H9 (cell line): ENCODE results near the gene COP1. TPM values are rescaled to one million over a fixed set of nuclear protein-coding genes. Genes with fewer than 3 reads are reported as not detected.

ENCODE experiments used
- DNase-seq: peaks from one replicate; pipeline ENCODE4 v3.0.0-alpha.2; 2017
- H2AFZ ChIP-seq: one replicate; pipeline ENCODE4 v1.6.1; 2013; ENCODE audit warnings: mild to moderate bottlenecking, low read length, control low read depth, moderate library complexity
- H2AK5ac ChIP-seq: 2 replicates; pipeline ENCODE4 v1.6.1; 2013; ENCODE audit warnings: low read length, control low read depth, mixed read lengths; ENCODE audit not compliant: insufficient read length
- H2BK120ac ChIP-seq: one replicate; pipeline ENCODE4 v1.6.1; 2013; ENCODE audit warnings: low read depth, mild to moderate bottlenecking, low read length, control low read depth, inconsistent platforms; ENCODE audit not compliant: poor library complexity, severe bottlenecking
- H2BK12ac ChIP-seq: 2 replicates; pipeline ENCODE4 v1.6.1; 2013; ENCODE audit warnings: low read length, control low read depth, mixed read lengths, low read depth; ENCODE audit not compliant: insufficient read length
- H2BK15ac ChIP-seq: 2 replicates; pipeline ENCODE4 v1.6.1; 2013; ENCODE audit warnings: low read depth, low read length, control low read depth
- H2BK20ac ChIP-seq: one replicate; pipeline ENCODE4 v1.6.1; 2013; ENCODE audit warnings: low read depth, mild to moderate bottlenecking, low read length, control low read depth, inconsistent platforms; ENCODE audit not compliant: poor library complexity, severe bottlenecking
- H2BK5ac ChIP-seq: 2 replicates; pipeline ENCODE4 v1.6.1; 2013; ENCODE audit warnings: low read length, control low read depth, mixed read lengths; ENCODE audit not compliant: insufficient read length
- H3K14ac ChIP-seq: 2 replicates; pipeline ENCODE4 v1.6.1; 2013; ENCODE audit warnings: low read length, control low read depth; ENCODE audit not compliant: insufficient read depth
- H3K18ac ChIP-seq: 2 replicates; pipeline ENCODE4 v1.6.1; 2013; ENCODE audit warnings: low read depth, mild to moderate bottlenecking, mixed read lengths, low read length, control low read depth; ENCODE audit not compliant: insufficient read length
- H3K23ac ChIP-seq: 2 replicates; pipeline ENCODE4 v1.6.1; 2013; ENCODE audit warnings: low read length, control low read depth, mixed read lengths, low read depth; ENCODE audit not compliant: insufficient read length
- H3K23me2 ChIP-seq: 2 replicates; pipeline ENCODE4 v1.6.1; 2013; ENCODE audit warnings: low read depth, mild to moderate bottlenecking, mixed read lengths, low read length, control low read depth; ENCODE audit not compliant: insufficient read length, poor library complexity, severe bottlenecking
- H3K27ac ChIP-seq: 2 replicates; pipeline ENCODE4 v1.5.1; 2013; ENCODE audit warnings: low read length, control low read depth, mixed read lengths, low read depth; ENCODE audit not compliant: insufficient read length
- H3K27me3 ChIP-seq: 2 replicates; pipeline ENCODE4 v1.6.1; 2013; ENCODE audit warnings: low read length, control low read depth, inconsistent platforms; ENCODE audit not compliant: insufficient read depth
- H3K4ac ChIP-seq: 2 replicates; pipeline ENCODE4 v1.6.1; 2013; ENCODE audit warnings: low read depth, mild to moderate bottlenecking, control low read depth, inconsistent platforms, low read length, moderate library complexity
- H3K4me1 ChIP-seq: 2 replicates; pipeline ENCODE4 v1.6.1; 2013; ENCODE audit warnings: low read length, control low read depth, inconsistent platforms; ENCODE audit not compliant: insufficient read depth
- H3K4me2 ChIP-seq: 2 replicates; pipeline ENCODE4 v1.6.1; 2013; ENCODE audit warnings: low read length, control low read depth, mixed read lengths; ENCODE audit not compliant: insufficient read length, insufficient read depth
- H3K56ac ChIP-seq: 2 replicates; pipeline ENCODE4 v1.6.1; 2013; ENCODE audit warnings: low read depth, mild to moderate bottlenecking, mixed read lengths, low read length, control low read depth; ENCODE audit not compliant: insufficient read length
- H3K79me1 ChIP-seq: 2 replicates; pipeline ENCODE4 v1.6.1; 2013; ENCODE audit warnings: low read depth, mild to moderate bottlenecking, moderate library complexity, low read length, control low read depth, inconsistent platforms; ENCODE audit not compliant: insufficient read depth, poor library complexity, severe bottlenecking
- H3K79me2 ChIP-seq: 2 replicates; pipeline ENCODE4 v1.6.1; 2013; ENCODE audit warnings: low read length, control low read depth, inconsistent platforms; ENCODE audit not compliant: insufficient read depth
- H3K9ac ChIP-seq: 2 replicates; pipeline ENCODE4 v1.6.1; 2013; ENCODE audit warnings: low read length, control low read depth, mixed read lengths; ENCODE audit not compliant: insufficient read length; ENCODE audit errors: extremely low read depth
- H3K9me3 ChIP-seq: one replicate; pipeline ENCODE4 v1.6.1; 2013; ENCODE audit warnings: low read depth, low read length, inconsistent platforms; ENCODE audit not compliant: control insufficient read depth
- H3T11ph ChIP-seq: one replicate; pipeline ENCODE4 v1.6.1; 2013; ENCODE audit warnings: mild to moderate bottlenecking, low read length, control low read depth, inconsistent platforms
- H4K20me1 ChIP-seq: one replicate; pipeline ENCODE4 v1.6.1; 2013; ENCODE audit not compliant: control insufficient read depth, insufficient read length, insufficient read depth
- H4K5ac ChIP-seq: 2 replicates; pipeline ENCODE4 v1.6.1; 2013; ENCODE audit warnings: low read depth, mild to moderate bottlenecking, mixed read lengths, low read length, control low read depth; ENCODE audit not compliant: insufficient read length
- H4K8ac ChIP-seq: replicated peaks from 2 replicates; pipeline ENCODE4 v1.6.1; 2013; ENCODE audit warnings: low read length, control low read depth, mixed read lengths, low read depth; ENCODE audit not compliant: insufficient read length
- H4K91ac ChIP-seq: 2 replicates; pipeline ENCODE4 v1.6.1; 2013; ENCODE audit warnings: low read depth, mild to moderate bottlenecking, moderate library complexity, mixed read lengths, low read length, control low read depth; ENCODE audit not compliant: insufficient read length
- H3K27ac Mint-ChIP-seq, 3 experiments: 2 replicates in 2 of 3; 3 replicates in 1 of 3; pipeline ENCODE4 v1.8.0; 2020 to 2021; ENCODE audit warnings: mixed read lengths in 3 of 3, mild to moderate bottlenecking in 1 of 3, moderate library complexity in 1 of 3
- H3K27me3 Mint-ChIP-seq: 2 replicates; pipeline ENCODE4 v1.8.0; 2021; ENCODE audit warnings: low read depth, mild to moderate bottlenecking, moderate library complexity, mixed read lengths
- H3K36me3 Mint-ChIP-seq, 3 experiments: 2 replicates in 2 of 3; 3 replicates in 1 of 3; pipeline ENCODE4 v1.8.0; 2020 to 2021; ENCODE audit warnings: low read depth in 3 of 3, mixed read lengths in 3 of 3; ENCODE audit not compliant: insufficient read depth in 1 of 3
- H3K4me1 Mint-ChIP-seq, 2 experiments: 2 replicates each; pipeline ENCODE4 v1.8.0; 2020; ENCODE audit warnings: mixed read lengths in 2 of 2
- H3K4me3 Mint-ChIP-seq, 2 experiments: 2 replicates in 1 of 2; 3 replicates in 1 of 2; pipeline ENCODE4 v1.8.0; 2020 to 2021; ENCODE audit warnings: mild to moderate bottlenecking in 2 of 2, mixed read lengths in 2 of 2, moderate library complexity in 1 of 2
- H3K9me3 Mint-ChIP-seq, 2 experiments: 2 replicates in 1 of 2; 3 replicates in 1 of 2; pipeline ENCODE4 v1.8.0; 2020; ENCODE audit warnings: mild to moderate bottlenecking in 2 of 2, mixed read lengths in 2 of 2, moderate library complexity in 1 of 2
- CTCF ChIP-seq: fragments of 200-600 bp; sonication (generic); conservative IDR thresholded peaks from 3 replicates; pipeline ENCODE4 v1.8.0; 2021; ENCODE audit warnings: antibody characterized with exemption, mild to moderate bottlenecking
- WGBS: extraction: QIAGEN DNeasy Blood & Tissue Kit; methylation state at CpG from one replicate; pipeline ENCODE4 v1.1.7; 2013; ENCODE audit warnings: missing lambda C conversion rate, low lambda C conversion rate, mixed read lengths; ENCODE audit not compliant: insufficient read length; ENCODE audit errors: extremely low coverage; 5-methylcytosine and 5-hydroxymethylcytosine counted together
- total RNA-seq: library from RNA; stranded (reverse); gene quantifications from 2 replicates; pipeline ENCODE4 v1.2.1, GENCODE V29; 2021

COP1 gene
- total RNA-seq, 1 experiment from 2014 or later, result 41.3 TPM

- H3K27ac Mint-ChIP-seq, result peak overlapping the region in 2 of 3 experiments; percentile 49 to 84; a peak in 3 of 7 replicates
- Histone ChIP-seq H3K23me2 (no peaks in the 10 kb centered on the region), H3K23ac (no peak overlapping the region), H2AFZ (no peak overlapping the region), H2BK12ac (no peak overlapping the region), H3K9ac (no peak overlapping the region), H3T11ph (no peak overlapping the region), H4K20me1 (no peaks in the 10 kb centered on the region), H2BK5ac (no peak overlapping the region), H3K14ac (no peak overlapping the region), H2BK20ac (no peak overlapping the region), H2BK15ac (no peak overlapping the region), H3K4ac (no peak overlapping the region), H3K4me1 (peaks cover 5% of the 10 kb centered on the region; the same call in 1 of the 2 replicates), H3K79me2 (no peaks in the 10 kb centered on the region), H4K8ac (no peak overlapping the region), H2AK5ac (no peak overlapping the region), H4K5ac (no peak overlapping the region), H3K56ac (no peak overlapping the region), H3K4me2 (no peak overlapping the region), H2BK120ac (no peak overlapping the region), H4K91ac (no peak overlapping the region), H3K9me3 (no peaks in the 10 kb centered on the region), H3K79me1 (no peaks in the 10 kb centered on the region), H3K27me3 (no peaks in the 10 kb centered on the region), H3K27ac (no peak overlapping the region), H3K18ac (no peak overlapping the region)
- no CpG with 5 or more reads among the region's 3 CpGs for WGBS
- DNase-seq, result no peak
- H3K36me3 Mint-ChIP-seq, result peaks cover 7 to 31% (median 24%) of the 10 kb centered on the region in 3 experiments
- TF ChIP-seq CTCF, result no peak
- peaks cover 17 to 23% of the 10 kb centered on the region in 2 experiments for H3K4me1 Mint-ChIP-seq
- no peaks in the 10 kb centered on the region; a peak in 1 of 5 replicates for H3K9me3 Mint-ChIP-seq
- H3K4me3 Mint-ChIP-seq, result no peak overlapping the region
- H3K27me3 Mint-ChIP-seq, result peaks cover 2% of the 10 kb centered on the region; the same call in 1 of the 2 replicates
These were observed 271.9 kb downstream of the COP1 start for GRCh38 chr1:175935166-175935565.
